A549 (cell line): ENCODE measurements around the gene PRR19. TPM values are rescaled to one million over a fixed set of nuclear protein-coding genes. Genes with fewer than 3 reads are reported as not detected.
A peak's percentile ranks its signal among the peaks of the same experiment; 100 is the strongest.

Experiments
- ATAC-seq, 2 experiments: fragments of 200-7000 bp in 1 of 2; fragments of >200 bp in 1 of 2; cut with Nextera tagmentation in 1 of 2; cut with Tn5 transposase in 1 of 2; 3 replicates each; pipeline versions ENCODE4 v1.8.0 to v1.9.1; 2018 to 2020; ENCODE audit warnings: mild to moderate bottlenecking in 1 of 2, moderate library complexity in 1 of 2
- CTCF ChIA-PET: fragments of 300-600 bp; sonication (Branson Sonifier 250); formaldehyde crosslinking; extraction: SDS; loops from one replicate; lab custom pipeline; 2021; ENCODE audit warnings: antibody characterized with exemption, inconsistent platforms; lab: Yijun Ruan, JAX
- POLR2A ChIA-PET: fragments of 350-600 bp; formaldehyde crosslinking; extraction: SDS; loops from one replicate; lab custom pipeline; 2021; ENCODE audit warnings: antibody characterized with exemption, inconsistent platforms; lab: Yijun Ruan, JAX
- DNase-seq, 2 experiments: peaks; one replicate each; pipeline versions ENCODE4 v3.0.0 to v3.0.0-alpha.2; 2011 to 2016; ENCODE audit warnings: low read depth in 1 of 2, low spot score in 1 of 2
- FAIRE-seq: peaks from 2 replicates; lab custom pipeline; 2011; peaks lifted over from hg19 to GRCh38; lab: Jason Lieb, UNC
- H3K27ac ChIP-seq, 2 experiments: fragments of >200 bp; sonication (Bioruptor Twin); formaldehyde crosslinking; 3 replicates each; pipeline ENCODE4 v1.5.1; 2016 to 2017
- H3K4me1 ChIP-seq: fragments of >200 bp; sonication (Bioruptor Twin); formaldehyde crosslinking; 3 replicates; pipeline ENCODE4 v1.6.1; 2016
- H3K4me2 ChIP-seq: fragments of >200 bp; sonication (Bioruptor Twin); formaldehyde crosslinking; 3 replicates; pipeline ENCODE4 v1.6.1; 2016
- H3K4me3 ChIP-seq: fragments of >200 bp; sonication (Bioruptor Twin); formaldehyde crosslinking; 3 replicates; pipeline ENCODE4 v1.5.1; 2016
- H3K9me3 ChIP-seq: fragments of >200 bp; sonication (Bioruptor Twin); formaldehyde crosslinking; 3 replicates; pipeline ENCODE4 v1.6.1; 2016
- BCL3 ChIP-seq: fragments of >200 bp; sonication (Bioruptor Twin); formaldehyde crosslinking; IDR thresholded peaks from 3 replicates; pipeline ENCODE4 v1.6.1; 2016
- BHLHE40 ChIP-seq: IDR thresholded peaks from 2 replicates; pipeline ENCODE4 v1.6.1; 2012; ENCODE audit warnings: low read depth, low read length, inconsistent platforms
- ELK1 ChIP-seq: fragments of 150-350 bp; IDR thresholded peaks from 2 replicates; pipeline ENCODE4 v1.6.1; 2014; ENCODE audit warnings: low read depth, mild to moderate bottlenecking, low read length
- EP300 ChIP-seq, 2 experiments: fragments of >200 bp; sonication (Bioruptor Twin); formaldehyde crosslinking; IDR thresholded peaks; 2 replicates in 1 of 2; 3 replicates in 1 of 2; pipeline ENCODE4 v1.6.1; 2016 to 2017
- ESRRA ChIP-seq: fragments of 150-350 bp; IDR thresholded peaks from 2 replicates; pipeline ENCODE4 v1.6.1; 2014; ENCODE audit warnings: mild to moderate bottlenecking, low read length, borderline replicate concordance
- FOSB ChIP-seq: fragments of 250-450 bp; sonication (Bioruptor Pico); IDR thresholded peaks from 2 replicates; pipeline ENCODE4 v1.5.0; 2020; ENCODE audit warnings: mild to moderate bottlenecking, moderate library complexity
- FOSL2 ChIP-seq, 2 experiments: fragments of 450-650 bp in 1 of 2; fragments of >200 bp in 1 of 2; sonication (Bioruptor Twin) in 1 of 2; formaldehyde crosslinking; IDR thresholded peaks; 2 replicates each; pipeline versions ENCODE4 v1.5.0 to v1.6.1; 2016 to 2020; ENCODE audit warnings: mild to moderate bottlenecking in 1 of 2, moderate library complexity in 1 of 2
- GATA3 ChIP-seq: IDR thresholded peaks from 2 replicates; pipeline ENCODE4 v1.6.1; 2012; ENCODE audit warnings: borderline replicate concordance
- HOXB5 ChIP-seq: fragments of 250-450 bp; sonication (Bioruptor Pico); IDR thresholded peaks from 2 replicates; pipeline ENCODE4 v1.5.0; 2020; ENCODE audit warnings: mild to moderate bottlenecking, moderate library complexity
- JUN ChIP-seq, 2 experiments: fragments of >200 bp; sonication (Bioruptor Twin); formaldehyde crosslinking; IDR thresholded peaks; 2 replicates in 1 of 2; 3 replicates in 1 of 2; pipeline ENCODE4 v1.6.1; 2016 to 2017
- JUNB ChIP-seq: fragments of >200 bp; sonication (Bioruptor Twin); formaldehyde crosslinking; IDR thresholded peaks from 2 replicates; pipeline ENCODE4 v1.6.1; 2016
- MAX ChIP-seq: IDR thresholded peaks from 2 replicates; pipeline ENCODE4 v1.6.1; 2012
- MAZ ChIP-seq: fragments of 150-350 bp; IDR thresholded peaks from 2 replicates; pipeline ENCODE4 v1.6.1; 2014; ENCODE audit warnings: antibody characterized with exemption, low read depth, low read length, borderline replicate concordance
- NPAS2 ChIP-seq: fragments of 250-450 bp; sonication (Bioruptor Pico); IDR thresholded peaks from 2 replicates; pipeline ENCODE4 v1.8.0; 2022; ENCODE audit warnings: mild to moderate bottlenecking, moderate library complexity, borderline replicate concordance
- PHF8 ChIP-seq: fragments of 200-600 bp; sonication (generic); IDR thresholded peaks from 2 replicates; pipeline ENCODE4 v1.6.1; 2016; ENCODE audit warnings: low read depth, mild to moderate bottlenecking, antibody characterized with exemption, moderate library complexity, borderline replicate concordance
- RNF2 ChIP-seq: fragments of 200-600 bp; sonication (generic); IDR thresholded peaks from 2 replicates; pipeline ENCODE4 v1.6.1; 2016; ENCODE audit warnings: low read depth, mild to moderate bottlenecking, antibody characterized with exemption, moderate library complexity, borderline replicate concordance
- ZC3H11A ChIP-seq: fragments of 450-650 bp; IDR thresholded peaks from 2 replicates; pipeline ENCODE4 v1.6.1; 2014; ENCODE audit warnings: antibody characterized with exemption, mild to moderate bottlenecking
- WGBS: methylation state at CpG from one replicate; pipeline ENCODE4 v1.1.6; 2017; ENCODE audit errors: missing lambda C conversion rate; 5-methylcytosine and 5-hydroxymethylcytosine counted together
- polyA plus RNA-seq, 4 experiments: library from polyadenylated mRNA; depleted of rRNA in 3 of 4; stranded (reverse); fragments of >200 nt; fragmentation: RNase III in 1 of 4; extraction: RNeasy Plus Mini Kit Qiagen cat#74134 plus additional on column Dnase treatment in 1 of 4; gene quantifications; 2 replicates in 3 of 4; 3 replicates in 1 of 4; pipeline ENCODE4 v1.2.3, GENCODE V29; 2011 to 2017
- TF ChIP-seq, protein P1 (sequence below): fragments of 450-650 bp; IDR thresholded peaks from 2 replicates; pipeline ENCODE4 v1.6.1; 2014; ENCODE audit warnings: antibody characterized with exemption
- TF ChIP-seq, protein P2 (sequence below): IDR thresholded peaks from 2 replicates; pipeline ENCODE4 v1.6.1; 2012
- TF ChIP-seq, protein P3 (sequence below): IDR thresholded peaks from 2 replicates; pipeline ENCODE4 v1.6.1; 2012; ENCODE audit warnings: low read depth, borderline replicate concordance
- TF ChIP-seq, protein P4 (sequence below): fragments of 200-600 bp; sonication (generic); IDR thresholded peaks from 2 replicates; pipeline ENCODE4 v1.6.1; 2016; ENCODE audit warnings: antibody characterized with exemption, mild to moderate bottlenecking, moderate library complexity

PRR19 gene
- polyA plus RNA-seq, 2 of the 4 experiments (the other 2 are of a cell fraction) = 1.1 to 4.5 TPM

DNA sequence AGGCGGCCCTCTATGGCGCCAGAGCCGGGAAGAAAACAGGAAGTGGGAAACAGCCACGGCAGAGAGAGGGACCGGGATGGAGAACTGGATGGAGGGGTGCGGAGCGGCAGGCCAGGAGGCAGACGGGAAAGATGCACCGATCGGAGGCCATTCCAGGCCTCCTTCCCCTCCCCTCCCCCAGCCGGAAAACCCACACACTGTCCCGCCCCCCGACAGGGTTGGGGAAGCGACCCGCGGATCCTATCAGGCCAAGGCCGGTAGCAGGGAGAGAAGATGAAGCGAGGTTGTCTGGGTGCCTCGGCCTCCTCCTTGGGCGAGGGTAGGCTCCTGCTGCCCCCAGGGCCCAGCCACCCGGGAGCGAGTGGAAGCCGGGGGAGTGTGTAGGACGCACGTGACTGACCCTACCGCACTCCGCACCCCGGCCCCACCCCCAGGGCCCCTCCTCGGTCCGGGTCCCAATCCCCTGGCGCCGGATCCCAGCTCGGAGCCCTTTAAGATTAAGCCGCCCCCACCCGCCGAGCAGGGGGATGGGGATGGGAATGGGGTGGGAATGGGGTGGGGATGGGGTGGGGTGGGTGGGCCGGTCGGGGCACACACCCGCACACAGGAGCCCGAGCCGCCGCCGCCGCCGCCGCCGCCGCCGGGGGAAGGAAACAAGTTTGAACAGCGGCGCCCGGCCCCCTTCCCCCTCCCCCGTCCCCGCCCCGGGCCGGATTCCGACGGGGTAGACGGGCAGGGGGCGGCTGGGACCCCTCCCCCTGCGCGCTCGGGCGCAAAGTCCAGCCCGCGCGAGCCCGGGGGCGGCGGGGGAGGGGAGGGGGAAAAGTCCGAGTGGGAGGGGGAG is 48.5 kb upstream of the PRR19 start:
- Histone ChIP-seq H3K9me3 (no peaks in the 10 kb centered on the region), H3K27ac (peak overlapping the region; percentile 94 to 96), H3K4me1 (peaks cover 57% of the 10 kb centered on the region), H3K4me2 (peak overlapping the region; percentile 92), H3K4me3 (peak overlapping the region; percentile 94)
- ChIA-PET CTCF (interaction anchor here (1.8 to 21.7 kb wide), 3 partner anchors 8 to 42 kb away, joined by 4 to 616 read pairs (median 373); partner anchors contain the start of genes CIC, PAFAH1B3 and PRR19), POLR2A (interaction anchor here (3.4 kb wide), 1 partner anchor 10 kb away, joined by 28 read pairs; the partner anchor contains the start of gene GSK3A)
- peak; percentile 81 to 97 for DNase-seq
- ATAC-seq = peak; percentile 17 to 42
- TF ChIP-seq BCL3 (0 out of 3 replicates have a peak, but pooled peaks have one; percentile 39), PHF8 (peak; percentile 37; the same call in 1 of the 2 replicates), MAZ (no peak), NPAS2 (no peak), ZC3H11A (no peak), GATA3 (peak; percentile 24; the same call in 1 of the 2 replicates), EP300 (IDR thresholded peaks at IDR 0.05) (peak in 1 of 2 experiments; percentile 63; a peak in 2 of 5 replicates), HOXB5 (CRISPR knock-in tag) (no peak), JUNB (no peak), MAX (peak; percentile 59; the same call in 1 of the 2 replicates), BHLHE40 (peak; percentile 64), FOSB (CRISPR knock-in tag) (no peak), ESRRA (no peak), ELK1 (no peak), RNF2 (no peak), FOSL2 (IDR thresholded peaks at IDR 0.05) (no peak), FOSL2 (CRISPR knock-in tag; IDR thresholded peaks at IDR 0.05) (no peak), JUN (IDR thresholded peaks at IDR 0.05) (peak; percentile 58 to 76; a peak in 4 of 5 replicates)
- TF ChIP-seq, protein P1, sequence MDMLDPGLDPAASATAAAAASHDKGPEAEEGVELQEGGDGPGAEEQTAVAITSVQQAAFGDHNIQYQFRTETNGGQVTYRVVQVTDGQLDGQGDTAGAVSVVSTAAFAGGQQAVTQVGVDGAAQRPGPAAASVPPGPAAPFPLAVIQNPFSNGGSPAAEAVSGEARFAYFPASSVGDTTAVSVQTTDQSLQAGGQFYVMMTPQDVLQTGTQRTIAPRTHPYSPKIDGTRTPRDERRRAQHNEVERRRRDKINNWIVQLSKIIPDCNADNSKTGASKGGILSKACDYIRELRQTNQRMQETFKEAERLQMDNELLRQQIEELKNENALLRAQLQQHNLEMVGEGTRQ = peak; percentile 63
- TF ChIP-seq, protein P2, sequence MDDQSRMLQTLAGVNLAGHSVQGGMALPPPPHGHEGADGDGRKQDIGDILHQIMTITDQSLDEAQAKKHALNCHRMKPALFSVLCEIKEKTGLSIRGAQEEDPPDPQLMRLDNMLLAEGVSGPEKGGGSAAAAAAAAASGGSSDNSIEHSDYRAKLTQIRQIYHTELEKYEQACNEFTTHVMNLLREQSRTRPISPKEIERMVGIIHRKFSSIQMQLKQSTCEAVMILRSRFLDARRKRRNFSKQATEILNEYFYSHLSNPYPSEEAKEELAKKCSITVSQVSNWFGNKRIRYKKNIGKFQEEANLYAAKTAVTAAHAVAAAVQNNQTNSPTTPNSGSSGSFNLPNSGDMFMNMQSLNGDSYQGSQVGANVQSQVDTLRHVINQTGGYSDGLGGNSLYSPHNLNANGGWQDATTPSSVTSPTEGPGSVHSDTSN = peak; percentile 52; the same call in 1 of the 2 replicates
- TF ChIP-seq, protein P3, sequence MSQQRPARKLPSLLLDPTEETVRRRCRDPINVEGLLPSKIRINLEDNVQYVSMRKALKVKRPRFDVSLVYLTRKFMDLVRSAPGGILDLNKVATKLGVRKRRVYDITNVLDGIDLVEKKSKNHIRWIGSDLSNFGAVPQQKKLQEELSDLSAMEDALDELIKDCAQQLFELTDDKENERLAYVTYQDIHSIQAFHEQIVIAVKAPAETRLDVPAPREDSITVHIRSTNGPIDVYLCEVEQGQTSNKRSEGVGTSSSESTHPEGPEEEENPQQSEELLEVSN = 0 out of 2 replicates have a peak, but pooled peaks have one; percentile 31
- TF ChIP-seq, protein P4, sequence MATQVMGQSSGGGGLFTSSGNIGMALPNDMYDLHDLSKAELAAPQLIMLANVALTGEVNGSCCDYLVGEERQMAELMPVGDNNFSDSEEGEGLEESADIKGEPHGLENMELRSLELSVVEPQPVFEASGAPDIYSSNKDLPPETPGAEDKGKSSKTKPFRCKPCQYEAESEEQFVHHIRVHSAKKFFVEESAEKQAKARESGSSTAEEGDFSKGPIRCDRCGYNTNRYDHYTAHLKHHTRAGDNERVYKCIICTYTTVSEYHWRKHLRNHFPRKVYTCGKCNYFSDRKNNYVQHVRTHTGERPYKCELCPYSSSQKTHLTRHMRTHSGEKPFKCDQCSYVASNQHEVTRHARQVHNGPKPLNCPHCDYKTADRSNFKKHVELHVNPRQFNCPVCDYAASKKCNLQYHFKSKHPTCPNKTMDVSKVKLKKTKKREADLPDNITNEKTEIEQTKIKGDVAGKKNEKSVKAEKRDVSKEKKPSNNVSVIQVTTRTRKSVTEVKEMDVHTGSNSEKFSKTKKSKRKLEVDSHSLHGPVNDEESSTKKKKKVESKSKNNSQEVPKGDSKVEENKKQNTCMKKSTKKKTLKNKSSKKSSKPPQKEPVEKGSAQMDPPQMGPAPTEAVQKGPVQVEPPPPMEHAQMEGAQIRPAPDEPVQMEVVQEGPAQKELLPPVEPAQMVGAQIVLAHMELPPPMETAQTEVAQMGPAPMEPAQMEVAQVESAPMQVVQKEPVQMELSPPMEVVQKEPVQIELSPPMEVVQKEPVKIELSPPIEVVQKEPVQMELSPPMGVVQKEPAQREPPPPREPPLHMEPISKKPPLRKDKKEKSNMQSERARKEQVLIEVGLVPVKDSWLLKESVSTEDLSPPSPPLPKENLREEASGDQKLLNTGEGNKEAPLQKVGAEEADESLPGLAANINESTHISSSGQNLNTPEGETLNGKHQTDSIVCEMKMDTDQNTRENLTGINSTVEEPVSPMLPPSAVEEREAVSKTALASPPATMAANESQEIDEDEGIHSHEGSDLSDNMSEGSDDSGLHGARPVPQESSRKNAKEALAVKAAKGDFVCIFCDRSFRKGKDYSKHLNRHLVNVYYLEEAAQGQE = no peak
- WGBS = 2% methylated on average over 29 of the region's 71 CpGs
- peak; percentile 92 for FAIRE-seq
